OCI-LY7 (cell line): ENCODE data around the gene ZSWIM5.

Source experiments
- CTCF ChIP-seq: fragments of 200-600 bp; sonication (generic); conservative IDR thresholded peaks from 2 replicates; pipeline ENCODE4 v1.5.1; 2014; ENCODE audit warnings: mild to moderate bottlenecking, antibody characterized with exemption, low read length, moderate library complexity, mixed read lengths
- EZH2phosphoT487 ChIP-seq: fragments of 200-600 bp; sonication (generic); IDR thresholded peaks from 2 replicates; pipeline ENCODE4 v1.6.1; 2018; ENCODE audit warnings: low read depth, borderline replicate concordance, mild to moderate bottlenecking, mixed run types, antibody characterized with exemption, low read length, moderate library complexity, mixed read lengths

- TF ChIP-seq CTCF (no peak), EZH2phosphoT487 (no peak)
Measured at GRCh38 chr1:45211076-45211475, 4.7 kb upstream of the ZSWIM5 start.
